Measurements from ENCODE around the gene LIMCH1.
"Not testable (repeated sequence)": the region's sequence is repeated elsewhere in the genome, so short reads cannot be mapped to it uniquely, and the experiment has no call there.

The LIMCH1 gene

GRCh38 chr4:41731569-41732126, 193.7 kb downstream of the LIMCH1 start:
- DNase-seq (ENCODE audit: low read depth) = no peak

- no peak for DNase-seq (ENCODE audit: low read depth)
Measured at GRCh38 chr4:41734371-41734770, 196.4 kb downstream of the LIMCH1 start.

GRCh38 chr4:41737491-41737890, 199.5 kb downstream of the LIMCH1 start:
- not testable (repeated sequence) for DNase-seq (ENCODE audit: low read depth)

- no peak for DNase-seq (ENCODE audit: low read depth)
Measured at GRCh38 chr4:41741354-41741753, 203.4 kb downstream of the LIMCH1 start.

- DNase-seq (ENCODE audit: low read depth) = no peak
Measured at GRCh38 chr4:41744572-41745291, 206.8 kb downstream of the LIMCH1 start.

- DNase-seq (ENCODE audit: low read depth) = no peak
Measured at GRCh38 chr4:41745292-41746024, 207.5 kb downstream of the LIMCH1 start.

GRCh38 chr4:41746025-41746439, 208.1 kb downstream of the LIMCH1 start:
- no peak for DNase-seq (ENCODE audit: low read depth)

- no peak for DNase-seq (ENCODE audit: low read depth)
Measured at GRCh38 chr4:41746440-41747229, 208.7 kb downstream of the LIMCH1 start.

GRCh38 chr4:41747230-41748055, 209.5 kb downstream of the LIMCH1 start:
- DNase-seq (ENCODE audit: low read depth) = no peak

- no peak for DNase-seq (ENCODE audit: low read depth)
Measured at GRCh38 chr4:41748074-41748570, 210.2 kb downstream of the LIMCH1 start.

GRCh38 chr4:41748571-41749475, 210.9 kb downstream of the LIMCH1 start, which contains the start of gene PHOX2B:
Gene PHOX2B (minus strand): TSS chr4:41748725. CDS start chr4:41748610, 115 bp downstream.
- no peak for DNase-seq (ENCODE audit: low read depth)

GRCh38 chr4:41749631-41750039, 211.7 kb downstream of the LIMCH1 start:
- DNase-seq (ENCODE audit: low read depth) = no peak

Data from stimulated activated CD8-positive, alpha-beta memory T cell treated with anti-CD3 and anti-CD28 coated beads, Interleukin-15, amount 100 ng/mL, for 24 hours (primary cell).